OCI-M1 (cell line): Measurements from ENCODE around the gene SPTBN4.
A peak's percentile ranks its signal among the peaks of the same experiment; 100 is the strongest.
"Not testable (repeated sequence)": the region's sequence is repeated elsewhere in the genome, so short reads cannot be mapped to it uniquely, and the experiment has no call there.

ENCODE experiments used
- DNase-seq: peaks from one replicate; lab custom pipeline; 2025; lab: John Stamatoyannopoulos, UW

Gene SPTBN4

DNA sequence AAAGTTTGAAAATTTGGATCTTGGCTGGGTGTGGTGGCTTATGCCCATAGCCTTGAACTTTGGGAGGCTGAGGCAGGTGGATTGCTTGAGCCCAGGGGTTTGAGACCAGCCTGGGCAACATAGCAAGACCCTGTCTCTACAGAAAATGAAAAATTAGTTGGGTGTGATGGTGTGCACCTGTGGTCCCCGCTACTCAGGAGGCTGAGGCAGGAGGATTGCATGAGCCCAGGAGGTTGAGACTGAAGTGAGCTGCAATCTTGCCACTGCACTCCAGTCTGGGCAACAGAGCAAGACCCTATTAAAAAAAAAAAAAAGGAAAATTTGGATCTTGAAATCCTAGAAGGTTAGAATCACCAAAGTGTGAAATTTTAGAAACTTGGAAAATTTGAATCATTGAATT lies 97.7 kb downstream of the SPTBN4 start:
- not testable (repeated sequence) for DNase-seq

DNA sequence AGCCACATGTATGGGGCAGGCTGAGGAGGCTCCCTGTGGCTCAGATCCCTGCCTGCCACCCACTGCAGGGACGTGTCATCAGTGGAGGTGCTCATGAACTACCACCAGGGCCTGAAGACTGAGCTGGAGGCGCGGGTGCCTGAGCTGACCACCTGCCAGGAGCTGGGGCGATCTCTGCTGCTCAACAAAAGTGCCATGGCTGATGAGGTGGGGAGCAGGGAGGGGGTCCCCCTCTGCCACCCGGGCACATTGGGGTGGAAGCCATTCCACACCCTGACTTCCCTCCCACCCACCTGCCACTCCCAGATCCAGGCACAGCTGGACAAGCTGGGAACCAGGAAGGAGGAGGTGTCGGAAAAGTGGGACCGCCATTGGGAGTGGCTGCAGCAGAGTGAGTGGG lies 98.6 kb downstream of the SPTBN4 start:
- no peak for DNase-seq

- no peak for DNase-seq
Measured at GRCh38 chr19:40565910-40566495, 99.2 kb downstream of the SPTBN4 start.

GRCh38 chr19:40567040-40567749 lies 100.4 kb downstream of the SPTBN4 start:
- no peak for DNase-seq

DNA sequence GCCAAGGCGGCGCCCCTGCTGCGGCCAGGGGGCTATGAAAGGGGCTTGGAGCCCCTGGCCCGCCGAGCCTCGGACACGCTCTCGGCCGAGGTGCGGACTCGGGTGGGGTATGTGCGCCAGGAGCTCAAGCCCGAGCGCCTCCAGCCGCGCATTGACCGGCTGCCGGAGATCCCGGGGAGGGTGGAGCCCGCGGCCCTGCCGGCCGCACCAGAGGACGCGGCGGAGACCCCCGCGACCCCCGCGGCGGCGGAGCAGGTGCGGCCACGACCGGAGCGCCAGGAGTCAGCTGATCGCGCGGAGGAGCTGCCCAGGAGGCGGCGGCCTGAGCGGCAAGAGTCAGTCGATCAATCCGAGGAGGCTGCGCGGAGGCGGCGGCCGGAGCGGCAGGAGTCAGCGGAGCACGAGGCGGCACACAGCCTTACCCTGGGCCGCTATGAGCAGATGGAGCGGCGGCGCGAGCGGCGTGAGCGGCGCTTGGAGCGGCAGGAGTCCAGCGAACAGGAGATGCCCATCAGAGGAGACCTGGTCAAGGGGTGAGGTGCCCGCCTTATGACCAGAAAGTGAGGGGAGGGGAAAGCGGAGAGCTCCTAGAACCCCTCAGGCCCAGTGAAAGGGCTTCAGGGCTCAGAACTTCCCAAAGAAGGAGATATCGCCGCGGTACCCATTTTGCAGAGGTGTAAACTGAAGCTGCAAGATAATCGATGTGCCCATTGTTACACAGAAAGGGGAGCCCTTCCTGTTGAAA lies 101.1 kb downstream of the SPTBN4 start:
- no peak for DNase-seq

DNA sequence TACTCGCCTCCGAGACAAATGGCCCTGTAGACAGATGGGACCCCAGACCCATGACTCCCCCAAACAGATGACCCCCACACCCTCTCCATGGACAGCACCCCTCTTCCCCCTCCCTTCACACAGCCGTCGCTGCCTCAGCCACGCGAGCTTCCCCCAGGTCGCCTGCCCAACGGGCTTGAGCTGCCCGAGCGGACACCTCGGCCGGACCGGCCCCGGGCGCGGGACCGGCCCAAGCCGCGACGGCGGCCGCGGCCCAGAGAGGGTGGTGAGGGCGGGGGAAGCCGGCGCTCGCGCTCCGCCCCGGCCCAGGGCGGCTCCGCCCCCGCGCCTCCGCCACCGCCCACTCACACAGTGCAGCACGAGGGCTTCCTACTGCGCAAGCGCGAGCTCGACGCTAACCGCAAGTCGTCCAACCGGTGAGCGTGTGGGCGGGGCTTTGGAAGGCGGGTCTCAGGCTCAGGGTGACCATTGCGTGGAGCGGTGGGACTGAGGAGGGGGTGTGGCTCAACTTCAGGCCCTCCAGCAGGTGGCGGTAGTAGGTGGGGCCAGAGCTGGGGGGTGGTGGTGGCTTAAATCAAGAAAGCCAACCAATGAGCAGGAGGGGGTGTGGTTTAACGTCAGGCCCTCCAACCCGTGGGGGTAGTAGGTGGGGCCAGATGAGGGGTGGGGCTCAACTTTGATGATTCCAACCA lies 103.7 kb downstream of the SPTBN4 start:
- peak; percentile 100 for DNase-seq

DNA sequence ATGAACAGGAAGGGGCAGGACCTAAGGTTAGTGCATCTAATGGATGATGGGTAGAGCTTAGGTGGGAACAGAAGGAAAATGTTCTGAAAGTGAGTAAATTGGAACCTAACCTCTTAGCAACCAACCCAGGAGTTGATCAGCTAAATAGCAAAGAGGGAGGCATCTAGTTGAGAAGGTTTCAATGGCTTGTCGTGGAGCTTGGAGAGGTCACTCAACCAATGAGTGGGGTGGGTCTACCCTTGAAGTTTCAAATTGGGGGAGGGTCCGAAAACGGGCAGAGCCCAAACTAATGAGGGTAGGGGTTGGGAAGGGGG lies 104.2 kb downstream of the SPTBN4 start:
- no peak for DNase-seq

DNA sequence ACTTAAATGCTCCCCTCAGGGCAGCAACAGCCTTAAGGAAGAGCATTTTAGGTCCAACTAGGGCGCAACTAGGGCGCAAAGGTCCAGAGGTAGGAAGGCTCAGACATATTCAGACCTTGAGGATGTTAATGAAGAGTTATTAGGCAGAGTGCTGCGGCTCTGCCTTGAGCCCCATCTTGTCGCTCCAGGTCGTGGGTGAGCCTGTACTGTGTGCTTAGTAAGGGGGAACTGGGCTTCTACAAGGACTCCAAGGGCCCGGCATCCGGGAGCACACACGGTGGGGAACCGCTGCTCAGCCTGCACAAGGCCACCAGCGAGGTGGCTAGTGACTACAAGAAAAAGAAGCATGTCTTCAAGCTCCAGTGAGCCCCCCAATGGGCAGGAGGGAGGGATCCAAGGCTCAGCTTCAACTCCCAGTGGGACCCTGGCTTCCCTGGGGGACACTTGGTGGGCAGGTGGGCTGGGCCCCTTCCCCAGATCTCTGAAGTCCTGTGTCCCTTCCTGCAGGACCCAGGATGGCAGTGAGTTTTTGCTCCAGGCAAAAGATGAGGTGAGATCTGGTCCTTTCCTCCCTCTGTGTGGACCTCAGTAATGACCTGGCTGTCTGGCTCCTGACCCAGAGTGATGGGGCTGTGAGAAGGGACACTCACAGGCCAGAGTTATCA lies 105.2 kb downstream of the SPTBN4 start:
- DNase-seq: no peak

DNA sequence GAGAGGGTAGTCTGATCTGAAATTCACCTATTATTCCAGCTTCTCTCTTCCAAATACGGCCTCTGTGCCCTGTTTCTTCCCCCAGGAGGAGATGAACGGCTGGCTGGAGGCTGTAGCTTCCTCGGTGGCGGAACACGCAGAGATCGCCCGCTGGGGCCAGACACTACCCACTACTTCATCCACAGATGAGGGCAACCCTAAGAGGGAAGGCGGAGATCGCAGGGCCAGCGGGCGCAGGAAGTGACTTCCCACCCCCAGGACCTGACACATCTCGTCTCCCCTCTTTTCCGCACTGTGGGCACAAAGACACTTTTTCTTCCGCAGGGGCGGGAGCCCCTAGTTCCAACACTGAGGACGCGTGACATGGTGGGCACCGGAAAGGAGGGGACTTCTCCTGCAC lies 108.5 kb downstream of the SPTBN4 start:
- DNase-seq: no peak

DNA sequence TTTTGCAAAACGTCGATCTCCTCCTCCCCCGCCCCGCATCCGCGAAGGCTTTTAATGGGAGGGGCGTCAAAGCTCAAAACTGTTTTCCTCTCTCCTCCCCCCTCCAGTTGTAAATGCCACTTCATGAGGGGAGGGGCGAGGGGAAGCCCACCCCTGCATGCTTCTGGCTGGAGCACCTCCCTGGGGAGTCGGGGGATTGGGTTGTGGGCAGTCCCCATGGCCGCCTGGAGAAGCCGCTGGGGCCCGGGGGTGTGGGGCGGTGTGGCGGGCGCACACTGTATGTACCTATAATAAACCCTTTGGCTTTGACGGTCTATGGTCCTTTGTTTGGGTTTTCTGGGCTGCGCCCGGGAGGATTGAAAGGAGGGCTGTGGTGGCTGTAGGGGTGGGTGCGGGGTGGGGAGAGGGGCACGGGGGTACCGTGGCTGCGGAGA lies 109.4 kb downstream of the SPTBN4 start:
- no peak for DNase-seq

DNA sequence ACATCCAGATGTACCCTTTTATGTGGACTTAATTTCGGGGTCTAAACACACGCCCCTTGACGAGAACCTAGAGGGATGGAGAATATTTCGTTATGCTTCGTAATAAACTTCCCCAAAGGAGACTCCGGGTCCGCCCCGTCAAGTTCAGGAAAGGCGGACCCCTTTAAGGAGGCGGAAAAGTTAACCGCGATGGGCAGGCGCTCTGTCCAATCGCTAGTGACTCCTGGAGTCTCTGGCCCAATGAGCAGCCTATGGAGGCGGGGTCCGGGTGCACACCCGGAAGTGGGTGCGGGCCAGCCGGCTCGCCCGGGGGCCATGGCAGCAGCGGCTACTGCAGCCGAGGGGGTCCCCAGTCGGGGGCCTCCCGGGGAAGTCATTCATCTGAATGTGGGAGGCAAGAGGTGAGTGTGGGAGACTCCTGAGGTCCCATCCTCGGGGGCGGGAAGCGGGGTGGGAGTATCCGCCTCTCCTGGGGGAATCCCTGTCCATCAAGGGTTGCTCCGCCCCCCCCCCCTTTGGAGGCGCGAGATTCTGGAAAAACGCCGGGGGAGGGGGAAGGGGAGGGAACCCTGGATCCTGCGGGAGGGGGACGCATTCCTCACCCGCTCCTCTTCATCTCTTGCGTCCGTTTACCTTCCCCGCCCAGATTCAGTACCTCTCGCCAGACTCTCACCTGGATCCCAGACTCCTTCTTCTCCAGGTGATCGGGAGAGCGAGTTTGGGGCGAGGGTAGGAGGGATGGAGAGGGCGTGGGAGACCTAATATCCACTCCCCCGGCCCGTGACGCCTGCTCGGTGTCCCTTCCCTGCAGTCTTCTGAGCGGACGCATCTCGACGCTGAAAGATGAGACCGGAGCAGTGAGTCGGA lies 110.0 kb downstream of the SPTBN4 start, which contains the start of gene SHKBP1:
Gene SHKBP1, plus strand, starts transcription at position 289 of the 867 bp plus-strand sequence. Its CDS starts 27 bp downstream, at position 316.
- peak; percentile 98 for DNase-seq

DNA sequence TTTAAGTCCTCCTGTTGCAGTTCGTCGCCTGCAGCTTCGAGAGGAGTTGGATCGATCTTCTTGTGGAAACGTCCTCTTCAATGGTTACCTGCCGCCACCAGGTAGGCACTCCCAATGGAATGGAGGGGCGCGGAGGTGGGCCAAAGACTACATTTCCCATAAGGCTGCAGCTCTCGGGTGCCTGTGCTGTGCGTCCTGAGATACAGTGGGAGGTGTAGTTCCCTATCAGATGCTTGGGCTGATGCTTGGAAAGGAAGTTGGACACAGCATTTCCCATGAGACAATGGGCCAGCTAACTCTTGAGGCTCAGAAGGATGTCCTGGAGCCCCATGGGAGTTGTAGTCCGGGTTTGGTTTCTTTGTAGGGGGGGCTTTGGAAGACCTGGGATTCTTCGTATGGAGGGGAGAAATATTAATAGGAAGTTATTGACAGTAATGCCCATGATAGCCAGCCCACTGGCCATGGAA lies 111.7 kb downstream of the SPTBN4 start:
- DNase-seq: peak; percentile 81

DNA sequence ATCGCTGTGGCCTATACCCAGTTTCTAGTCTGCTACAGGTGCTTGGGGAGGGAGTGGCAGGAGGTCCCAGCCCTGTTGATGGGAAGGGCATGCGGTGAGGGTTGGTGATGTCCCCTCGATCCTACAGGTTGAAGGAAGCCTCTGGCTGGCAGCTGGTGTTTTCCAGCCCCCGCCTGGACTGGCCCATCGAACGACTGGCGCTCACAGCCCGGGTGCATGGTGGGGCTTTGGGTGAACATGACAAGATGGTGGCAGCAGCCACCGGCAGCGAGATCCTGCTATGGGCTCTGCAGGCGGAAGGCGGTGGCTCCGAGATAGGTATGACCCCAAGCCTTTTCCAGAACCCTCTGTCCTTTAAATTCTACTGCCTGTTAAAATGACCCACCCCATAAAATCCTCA lies 113.8 kb downstream of the SPTBN4 start:
- DNase-seq: no peak

DNA sequence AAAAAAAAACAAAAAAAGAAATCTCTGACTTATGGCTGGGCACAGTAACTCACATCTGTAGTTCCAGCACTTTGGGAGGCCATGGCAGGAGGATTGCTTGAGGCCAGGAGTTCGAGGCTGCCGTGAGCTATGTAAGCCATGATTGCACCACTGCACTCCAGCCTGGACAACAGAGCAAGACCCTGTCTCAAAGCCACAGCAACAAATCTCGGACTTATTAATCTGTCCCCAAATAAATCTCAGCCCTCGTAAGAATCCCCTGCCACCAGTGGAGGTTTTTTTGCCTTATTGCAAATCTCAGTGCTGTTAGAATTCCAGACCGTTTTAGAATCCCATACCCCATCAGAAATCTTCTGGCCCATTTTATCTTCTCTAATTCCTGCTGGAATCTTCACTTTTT lies 114.7 kb downstream of the SPTBN4 start:
- DNase-seq: no peak

DNA sequence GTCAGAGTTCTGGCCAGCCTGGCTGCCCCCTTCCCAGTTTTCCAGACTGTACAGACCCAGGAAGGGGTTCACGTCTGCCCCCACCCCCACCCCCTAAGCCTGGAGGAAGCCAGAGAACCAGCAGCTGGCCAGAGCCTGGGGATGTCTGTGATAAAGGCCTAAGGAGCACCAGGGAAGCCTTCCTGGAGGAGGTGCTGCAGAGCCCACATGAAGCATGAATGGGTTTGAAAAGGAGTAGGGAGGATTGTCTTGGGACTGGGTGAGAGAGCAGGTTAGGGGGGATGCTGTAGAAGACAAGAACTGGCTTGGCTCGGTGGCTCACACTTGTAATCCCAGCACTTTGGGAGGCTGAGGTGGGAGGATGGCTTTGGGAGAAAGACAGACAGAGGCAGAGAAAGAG lies 115.7 kb downstream of the SPTBN4 start:
- no peak for DNase-seq

- DNase-seq: no peak
Measured at GRCh38 chr19:40583283-40583682, 116.5 kb downstream of the SPTBN4 start.

- DNase-seq: no peak
Measured at GRCh38 chr19:40584007-40584406, 117.2 kb downstream of the SPTBN4 start.

DNA sequence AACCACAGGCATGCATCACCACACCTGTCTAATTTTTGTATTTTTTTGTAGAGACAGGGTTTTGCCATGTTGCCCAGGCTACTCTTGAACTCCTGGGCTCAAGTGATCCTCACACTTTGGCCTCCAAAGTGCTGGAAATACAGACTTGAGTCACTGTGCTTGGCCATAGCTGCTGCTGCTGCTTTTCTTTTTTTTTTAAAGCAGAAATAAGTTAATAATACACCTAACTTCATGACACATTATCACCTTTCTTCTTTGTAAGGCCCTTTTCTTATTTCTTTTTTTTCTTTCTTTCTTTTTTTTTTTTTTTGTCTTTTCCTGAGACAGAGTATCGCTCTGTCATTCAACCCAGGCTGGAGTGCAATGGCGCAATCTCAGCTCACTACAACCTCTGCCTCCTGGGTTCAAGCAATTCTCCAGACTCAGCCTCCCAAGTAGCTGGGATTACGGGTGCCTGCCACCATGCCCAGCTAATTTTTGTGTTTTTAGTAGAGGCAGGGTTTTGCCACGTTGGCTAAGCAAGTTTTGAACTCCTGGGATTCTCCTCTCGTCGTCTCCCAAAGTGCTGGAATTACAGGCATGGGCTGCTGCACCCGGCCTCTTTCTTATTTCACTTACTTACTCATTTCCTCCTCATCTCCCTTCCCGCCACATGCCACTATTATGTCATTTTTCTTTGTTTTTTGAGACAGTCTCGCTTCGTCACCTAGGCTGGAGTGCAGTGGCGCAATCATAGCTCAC lies 118.6 kb downstream of the SPTBN4 start:
- no peak for DNase-seq

DNA sequence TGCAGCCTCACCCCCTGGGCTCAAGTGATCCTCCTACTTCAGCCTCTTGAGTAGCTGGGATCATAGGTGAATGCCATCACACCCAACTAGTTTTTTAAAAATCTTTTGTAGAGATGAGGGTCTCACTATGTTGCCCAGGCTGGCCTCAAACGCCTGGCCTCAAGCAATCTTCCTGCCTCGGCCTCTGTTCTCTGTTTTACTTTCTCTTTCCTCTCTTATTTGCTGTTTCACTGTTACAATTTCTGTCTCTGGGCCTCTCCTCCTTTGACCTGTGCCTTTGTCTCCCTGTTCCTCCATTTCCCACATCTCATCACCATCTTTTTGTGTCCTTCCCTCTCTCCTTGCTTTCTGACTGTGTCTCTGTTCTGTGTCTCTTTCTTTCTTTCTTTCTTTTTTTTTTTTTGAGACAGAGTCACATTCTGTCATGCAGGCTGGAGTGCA lies 119.2 kb downstream of the SPTBN4 start:
- no peak for DNase-seq

DNA sequence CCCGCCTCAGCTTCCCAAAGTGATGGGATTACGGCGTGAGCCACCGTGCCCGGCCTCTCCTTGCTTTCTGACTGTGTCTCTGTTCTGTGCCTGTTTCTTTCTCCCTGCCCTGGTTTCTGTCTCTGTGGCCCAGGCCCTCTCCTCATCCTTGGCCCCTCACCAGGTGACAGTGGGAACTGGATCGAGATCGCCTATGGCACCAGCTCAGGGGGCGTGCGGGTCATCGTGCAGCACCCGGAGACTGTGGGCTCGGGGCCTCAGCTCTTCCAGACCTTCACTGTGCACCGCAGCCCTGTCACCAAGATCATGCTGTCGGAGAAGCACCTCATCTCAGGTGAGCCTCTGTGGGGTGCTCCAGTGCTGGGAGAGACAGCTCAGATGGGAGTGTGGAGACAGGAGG lies 119.8 kb downstream of the SPTBN4 start:
- DNase-seq: no peak
